Measurements from ENCODE around the gene ABCC11. TPM values are rescaled to one million over a fixed set of nuclear protein-coding genes. Genes with fewer than 3 reads are reported as not detected.

ABCC11 gene
- 0.05 and 0.20 TPM in 2 replicates for total RNA-seq

GRCh38 chr16:48247311-48247710 lies at the start of gene ABCC11:
TSS of gene ABCC11 (minus strand) at chr16:48247539. CDS start at chr16:48231921, 15,618 bp downstream.

DNA sequence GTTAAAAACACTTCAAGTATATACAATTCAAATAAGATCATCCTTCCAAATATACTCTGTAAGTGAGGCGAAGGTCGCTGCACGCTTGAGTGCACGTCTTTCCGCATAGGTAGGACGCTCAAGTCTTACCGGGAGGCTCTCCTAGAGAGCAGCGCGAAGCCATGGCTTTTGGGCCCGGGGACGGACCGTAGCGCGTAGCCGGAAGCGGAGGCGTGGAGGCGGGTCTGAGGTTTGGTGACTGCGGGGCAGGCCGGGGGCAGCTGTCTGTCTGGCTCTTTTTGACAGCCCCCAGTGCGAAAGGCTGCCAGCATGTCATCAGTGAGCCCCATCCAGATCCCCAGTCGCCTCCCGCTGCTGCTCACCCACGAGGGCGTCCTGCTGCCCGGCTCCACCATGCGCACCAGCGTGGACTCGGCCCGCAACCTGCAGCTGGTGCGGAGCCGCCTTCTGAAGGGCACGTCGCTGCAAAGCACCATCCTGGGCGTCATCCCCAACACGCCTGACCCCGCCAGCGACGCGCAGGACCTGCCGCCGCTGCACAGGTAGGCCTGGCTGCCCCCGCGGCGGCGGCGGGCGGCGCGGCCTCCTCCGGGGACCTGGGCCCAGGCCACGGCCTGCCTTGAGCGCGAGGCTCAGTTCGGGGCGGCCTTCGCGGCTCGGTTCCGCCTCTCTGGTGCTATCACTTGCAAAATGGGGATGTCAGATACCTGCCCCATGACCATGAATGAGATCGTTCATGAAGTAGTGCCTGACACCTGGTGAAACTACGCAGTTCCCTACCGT lies 3.1 kb downstream of the ABCC11 start, which contains the start of gene LONP2:
LONP2 (plus strand) TSS at position 221 of the 783 bp plus-strand sequence; CDS start at position 310, 89 bp downstream.

DNA sequence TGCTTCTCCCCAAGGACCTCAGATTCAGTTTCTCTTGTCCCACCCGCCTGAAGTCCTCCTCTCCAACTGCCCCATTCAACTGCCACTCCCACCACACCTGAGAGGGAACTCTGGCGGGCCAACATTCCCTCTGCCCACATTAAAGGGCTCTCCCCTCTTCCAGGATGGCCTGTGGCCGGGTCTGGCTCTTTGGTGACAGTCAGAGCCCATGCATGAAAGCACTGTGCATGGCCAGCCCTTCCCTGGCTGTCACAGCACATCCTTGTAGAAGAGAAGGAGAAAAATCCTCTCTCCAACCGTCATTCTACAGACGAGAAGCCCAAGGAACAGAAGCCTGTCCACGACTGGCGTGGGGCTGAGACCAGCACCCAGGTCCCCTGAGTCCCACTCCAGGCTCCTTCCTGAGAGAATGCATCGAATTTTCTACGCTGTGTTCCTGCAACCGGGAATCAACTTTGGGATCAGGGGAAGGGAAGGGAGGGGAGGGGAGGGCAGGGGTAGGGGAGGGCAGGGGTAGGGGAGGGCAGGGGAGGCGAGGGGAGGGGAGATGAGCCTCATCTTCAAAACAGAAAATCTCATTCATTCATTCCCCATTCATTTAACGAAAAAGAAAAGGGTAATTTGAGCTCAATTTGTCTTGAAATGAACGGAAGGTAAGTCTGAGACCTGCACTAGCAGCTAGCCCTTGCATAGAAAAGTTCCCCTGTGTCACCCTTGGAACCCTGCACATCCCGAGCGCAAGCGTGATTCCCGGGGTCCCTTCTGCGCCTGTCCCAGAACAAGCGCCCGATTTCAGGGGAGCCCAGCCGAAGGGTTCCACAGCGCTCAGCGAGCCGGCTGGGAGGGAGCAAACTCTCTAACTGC lies 91.2 kb downstream of the ABCC11 start, which contains the start of gene ABCC12:
ABCC12 (minus strand) TSS at position 68 of the 864 bp plus-strand sequence. CDS start 9,569 bp downstream, outside the sequence.

Other genes starting within 250 kb of the ABCC11 start
- not detected in 2 replicates for gene ABCC12, start 91.5 kb downstream of the ABCC11 start, total RNA-seq
- gene LONP2, start 3.2 kb downstream of the ABCC11 start, total RNA-seq: 24.3 and 25.9 TPM in 2 replicates
- 13.7 and 15.8 TPM in 2 replicates for gene SIAH1, start 137.9 kb upstream of the ABCC11 start, total RNA-seq

All from mammary microvascular endothelial cell (primary cell).